GM12873 (cell line): ENCODE results near the gene ETS1.

Experiments used
- CTCF ChIP-seq: IDR thresholded peaks from 2 replicates; pipeline ENCODE4 v1.5.1; 2012; ENCODE audit warnings: low read depth, mild to moderate bottlenecking, moderate library complexity, low read length, control low read depth; ENCODE audit not compliant: insufficient read depth; ENCODE audit errors: missing control alignments

The ETS1 gene

GRCh38 chr11:128478305-128478704 is 109.1 kb downstream of the ETS1 start:
- TF ChIP-seq CTCF: no peak

- no peak for TF ChIP-seq CTCF
These were observed 109.5 kb downstream of the ETS1 start for GRCh38 chr11:128477811-128478210.

GRCh38 chr11:128477278-128477677 is 110.1 kb downstream of the ETS1 start:
- no peak for TF ChIP-seq CTCF

GRCh38 chr11:128476729-128477128 is 110.6 kb downstream of the ETS1 start:
- no peak for TF ChIP-seq CTCF

GRCh38 chr11:128476049-128476448 is 111.3 kb downstream of the ETS1 start:
- no peak for TF ChIP-seq CTCF

- TF ChIP-seq CTCF: no peak
These were observed 113.1 kb downstream of the ETS1 start for GRCh38 chr11:128474036-128474874.

- no peak for TF ChIP-seq CTCF
These were observed 113.7 kb downstream of the ETS1 start for GRCh38 chr11:128473636-128474035.
